GM03348 (cell line): ENCODE data around the gene CUEDC1.
A peak's percentile ranks its signal among the peaks of the same experiment; 100 is the strongest.

Experiments used
- DNase-seq: peaks from one replicate; pipeline ENCODE4 v3.0.0; 2012; ENCODE audit warnings: low spot score

The CUEDC1 gene

GRCh38 chr17:57955183-57955931 lies at the start of gene CUEDC1:
Gene CUEDC1, minus strand, starts transcription at chr17:57955412. Its CDS starts 69,848 bp downstream, at chr17:57885564.
- DNase-seq = peak; percentile 93

- DNase-seq = no peak
Measured at GRCh38 chr17:58004060-58004459, 48.8 kb upstream of the CUEDC1 start.

GRCh38 chr17:58002973-58003372 lies 47.8 kb upstream of the CUEDC1 start:
- no peak for DNase-seq

GRCh38 chr17:58002154-58002948 lies 47.1 kb upstream of the CUEDC1 start:
- DNase-seq = no peak

DNA sequence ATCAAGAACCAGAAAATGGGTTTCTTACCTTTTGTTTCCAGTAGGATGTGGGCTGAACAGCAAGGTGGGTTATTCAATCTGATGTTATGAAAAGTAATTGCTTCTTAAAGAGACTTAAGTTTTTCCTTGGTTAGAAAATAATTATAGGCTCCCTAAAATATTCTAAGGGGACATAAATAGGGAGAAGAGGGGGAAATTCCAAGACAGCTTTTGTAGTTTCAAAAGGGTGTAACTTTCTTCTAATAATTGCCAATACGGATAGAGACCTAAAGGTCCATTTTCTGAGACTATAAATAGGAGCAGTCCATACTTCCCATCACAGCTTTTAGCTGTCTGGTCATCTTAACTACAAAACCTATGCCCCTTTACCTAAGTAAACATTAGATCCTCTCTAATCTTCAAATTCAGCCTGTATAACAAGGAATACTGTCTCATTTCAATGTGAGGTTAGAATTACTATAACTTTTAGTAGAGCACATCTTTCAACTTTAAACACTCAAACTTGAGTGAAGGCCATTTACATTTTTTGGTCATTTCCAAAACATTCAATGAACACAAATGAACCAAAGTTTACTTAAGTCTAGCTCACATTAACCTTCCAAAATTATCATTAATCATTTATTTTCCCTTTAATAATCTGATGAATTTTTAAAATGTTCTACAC lies 46.4 kb upstream of the CUEDC1 start:
- DNase-seq = no peak

DNA sequence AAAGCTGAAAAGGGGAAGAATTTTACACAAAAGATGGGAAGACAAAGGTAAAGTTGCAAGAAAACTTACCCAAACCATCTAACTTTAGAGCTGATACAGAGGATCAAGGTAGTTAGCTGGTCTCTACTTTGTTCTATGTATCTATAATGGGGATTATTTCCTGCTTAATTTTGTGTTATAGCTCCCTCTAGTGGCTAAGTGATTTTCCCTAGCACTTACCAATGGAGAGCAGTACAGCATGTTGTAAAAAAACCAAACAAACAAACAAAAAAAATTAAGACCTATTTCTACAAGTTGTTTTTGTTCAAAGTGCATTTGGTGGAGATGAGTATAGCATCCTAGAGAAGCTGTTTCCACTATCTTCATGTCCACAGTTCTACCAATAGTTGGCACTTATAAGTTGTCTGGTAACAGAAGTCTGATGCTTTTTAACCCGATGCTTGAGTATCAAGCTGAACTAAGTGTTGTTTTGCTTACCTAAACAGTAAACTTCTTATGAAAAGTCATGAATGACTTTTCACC lies 44.3 kb upstream of the CUEDC1 start:
- DNase-seq = peak; percentile 56

DNA sequence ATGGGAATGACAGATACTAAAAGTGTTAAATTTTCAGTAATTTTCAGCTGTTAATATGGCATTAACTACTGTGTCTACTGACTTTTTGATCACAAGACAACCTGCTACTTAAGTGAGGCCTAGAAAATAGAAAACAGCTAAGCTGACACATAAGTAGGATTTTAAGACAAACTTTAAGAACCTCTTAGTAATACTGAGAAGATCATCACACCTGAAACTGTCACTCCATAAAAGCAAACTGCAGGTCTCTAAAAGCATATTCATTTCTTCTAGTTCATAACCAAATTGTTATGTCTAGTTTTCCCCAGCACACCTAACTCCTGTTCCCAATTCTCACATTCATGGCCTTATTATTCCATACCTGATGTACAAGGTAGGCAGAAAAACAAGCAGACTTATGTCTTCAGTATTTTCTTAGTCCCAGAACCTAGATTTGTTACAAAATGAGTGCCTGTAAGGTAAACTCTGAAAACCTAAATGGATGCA lies 43.8 kb upstream of the CUEDC1 start:
- DNase-seq = no peak

DNA sequence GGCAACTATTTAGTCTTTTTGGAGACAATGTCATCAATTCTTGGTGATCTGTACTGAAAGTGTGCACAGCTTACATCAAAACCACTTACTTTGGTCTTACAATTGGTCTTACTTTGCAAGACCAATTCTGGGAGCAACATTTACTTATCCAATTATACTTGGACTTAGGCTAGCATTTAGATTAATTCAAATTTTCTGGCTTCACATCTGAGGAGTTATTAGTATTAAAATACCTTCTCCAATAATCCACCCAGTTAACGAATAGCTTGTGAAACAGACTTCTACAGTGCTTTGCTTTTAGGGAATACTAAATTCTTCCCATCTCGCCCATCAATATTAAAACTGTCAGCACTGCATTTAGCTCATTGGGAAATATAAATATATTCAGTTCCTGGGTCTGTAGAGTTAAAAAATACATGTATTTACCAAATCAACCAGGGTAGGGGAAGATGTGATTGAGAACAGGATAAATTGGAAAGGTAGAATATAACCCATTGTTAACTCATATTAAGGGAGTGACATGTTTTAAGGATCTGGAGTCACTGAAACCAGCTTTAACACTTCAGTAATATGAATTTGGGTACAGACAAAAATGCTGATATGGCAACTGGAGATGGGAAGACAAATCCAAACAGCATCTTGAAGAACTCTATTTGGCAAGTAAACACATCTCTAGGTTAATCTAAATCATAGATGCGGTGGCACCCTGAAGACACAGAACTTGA lies 42.0 kb upstream of the CUEDC1 start:
- DNase-seq = no peak

DNA sequence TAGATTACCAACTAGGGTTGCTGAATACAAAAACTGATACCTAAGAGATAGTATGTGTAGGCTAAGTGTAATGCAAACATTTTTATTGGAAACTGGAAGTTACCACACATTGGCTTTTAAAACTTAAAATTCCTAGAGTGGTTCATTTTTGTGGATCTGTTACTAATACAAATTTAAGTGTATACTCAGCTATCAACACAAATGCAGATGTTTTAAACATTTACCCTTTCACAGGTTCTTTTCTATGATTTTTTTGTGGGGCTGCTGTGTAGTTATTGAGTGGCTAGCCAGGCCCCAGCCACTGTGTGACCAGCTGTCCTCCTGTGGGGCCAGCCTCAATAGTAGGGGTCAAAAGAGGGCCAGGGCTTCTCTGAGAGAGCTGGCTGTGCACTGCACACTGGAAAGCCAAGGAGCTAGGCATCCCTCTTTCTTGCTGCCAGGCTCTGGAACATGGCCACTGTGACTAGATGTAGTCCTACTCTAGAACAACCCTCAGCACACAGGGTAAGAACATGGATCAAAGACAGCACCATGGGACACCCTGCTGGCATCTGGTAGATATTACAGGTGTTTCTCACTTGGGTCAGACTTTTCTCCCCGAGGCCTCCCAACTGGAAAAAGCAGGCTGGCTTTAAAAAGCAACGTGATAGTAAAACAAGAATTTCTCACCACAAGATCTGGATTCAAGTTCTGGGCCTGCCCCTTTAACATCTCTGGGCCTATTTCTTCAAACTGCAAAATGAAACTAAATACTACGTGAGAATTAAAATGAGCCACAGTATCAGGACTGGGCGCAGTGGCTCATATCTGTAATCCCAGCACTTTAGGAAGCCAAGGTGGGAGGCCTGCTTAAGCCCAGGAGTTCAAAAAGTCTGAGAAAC lies 40.1 kb upstream of the CUEDC1 start:
- DNase-seq = peak; percentile 77

GRCh38 chr17:57994436-57994835 lies 39.2 kb upstream of the CUEDC1 start:
- DNase-seq = no peak

DNA sequence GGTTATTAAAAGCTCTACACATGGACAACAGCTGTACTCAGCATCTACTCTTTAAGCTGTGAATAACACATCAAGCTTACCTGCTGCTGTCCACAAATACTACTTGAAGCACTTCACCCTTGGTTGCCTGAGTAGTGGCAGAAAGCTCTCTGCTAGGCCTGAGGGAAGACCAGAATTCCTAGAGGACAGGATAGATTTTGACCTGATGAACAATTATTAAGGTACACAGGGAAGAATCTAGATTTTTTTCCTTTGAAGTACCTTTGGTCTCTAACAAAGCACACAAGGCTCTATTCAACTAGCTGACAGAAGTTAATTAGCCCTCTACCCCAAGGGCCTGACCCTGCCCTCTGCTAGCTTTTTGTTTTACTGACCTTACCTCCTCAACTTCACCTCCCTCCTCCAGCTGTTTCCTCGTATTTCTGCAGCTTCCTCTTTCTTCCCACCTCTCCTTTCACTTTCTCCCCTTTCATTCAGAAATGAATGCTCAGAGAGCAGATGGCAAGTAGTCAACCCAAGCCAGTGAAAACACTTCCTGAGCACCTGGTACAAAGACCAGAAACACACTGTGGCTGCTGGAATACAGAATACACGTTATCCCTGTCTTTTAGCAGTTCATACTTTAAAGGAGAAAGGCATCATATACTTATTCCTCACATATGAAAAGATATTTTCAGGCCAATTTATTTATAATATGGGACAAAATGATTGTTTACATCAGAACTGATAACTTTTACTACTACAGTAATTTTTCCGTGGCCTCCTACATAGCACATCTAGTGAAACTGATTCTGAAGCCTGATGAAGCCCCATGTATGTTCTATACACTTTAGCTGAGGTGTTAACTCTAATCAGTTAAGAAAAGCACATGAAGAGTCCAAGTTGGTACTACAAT lies 38.5 kb upstream of the CUEDC1 start:
- no peak for DNase-seq

- DNase-seq = no peak
Measured at GRCh38 chr17:57991537-57991936, 36.3 kb upstream of the CUEDC1 start.

DNA sequence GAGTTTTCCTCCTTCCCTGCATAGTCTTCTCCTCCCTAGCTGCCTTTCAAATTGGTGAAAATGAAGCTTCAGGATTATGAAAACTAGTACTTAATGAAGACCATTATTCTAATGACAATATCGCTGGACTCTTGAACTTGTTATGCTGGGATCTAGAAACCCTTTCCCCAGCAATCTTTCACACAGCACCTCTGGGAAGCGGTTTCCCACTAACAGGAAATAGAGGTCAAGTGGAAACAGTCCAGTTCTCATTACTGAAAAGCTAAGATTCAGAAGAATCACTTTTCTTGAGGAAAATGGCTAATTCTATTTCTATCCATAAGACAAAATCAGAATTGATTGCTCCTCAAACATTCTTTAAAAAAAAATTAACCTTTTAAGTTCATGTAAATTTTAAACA lies 34.8 kb upstream of the CUEDC1 start:
- no peak for DNase-seq

DNA sequence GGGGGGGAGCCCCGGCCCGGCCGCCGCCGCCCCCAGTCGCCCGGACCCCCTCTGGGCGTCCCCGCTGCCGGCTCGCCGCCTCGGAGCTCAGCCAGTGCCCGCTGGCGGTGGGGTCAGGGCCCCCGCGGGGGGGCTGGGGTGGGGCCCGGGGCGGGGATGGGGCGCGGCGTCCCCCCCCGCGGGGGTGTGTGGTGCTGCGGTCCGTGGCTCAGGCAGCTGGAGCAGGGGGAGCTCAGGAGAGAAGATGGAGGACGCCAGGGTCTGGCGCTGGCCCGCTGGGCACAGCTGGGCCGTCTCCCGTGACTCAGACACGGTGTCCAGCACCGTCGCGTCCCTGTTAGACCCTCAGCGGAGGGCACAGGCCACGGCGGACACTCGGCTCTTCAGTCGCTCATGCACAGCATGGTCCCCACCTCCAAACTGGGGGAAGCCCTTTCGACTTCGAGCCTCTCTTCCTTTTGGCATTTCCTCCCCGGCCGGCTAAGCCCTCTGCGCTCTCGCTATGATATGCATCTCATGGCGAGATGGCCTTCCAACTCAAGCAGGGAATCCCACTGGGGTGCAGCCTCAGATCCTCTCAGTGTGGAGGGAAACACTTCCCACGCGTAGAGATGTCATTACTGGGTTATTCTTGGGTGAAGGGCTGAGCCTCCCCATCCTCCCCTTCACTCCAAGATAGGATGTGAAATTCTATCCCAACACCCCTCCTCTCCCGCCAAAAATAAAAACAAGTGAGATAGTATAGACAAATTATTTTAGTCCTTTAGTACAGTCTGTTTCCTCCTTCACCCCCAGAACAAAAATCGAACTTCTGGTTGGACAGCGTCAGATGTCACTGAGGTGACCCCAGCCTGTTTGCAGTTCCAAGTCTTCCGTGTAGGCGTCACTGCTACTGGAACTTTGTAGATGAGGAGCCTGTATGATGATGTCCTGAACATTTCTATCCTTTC lies 33.4 kb upstream of the CUEDC1 start:
- peak; percentile 94 for DNase-seq

DNA sequence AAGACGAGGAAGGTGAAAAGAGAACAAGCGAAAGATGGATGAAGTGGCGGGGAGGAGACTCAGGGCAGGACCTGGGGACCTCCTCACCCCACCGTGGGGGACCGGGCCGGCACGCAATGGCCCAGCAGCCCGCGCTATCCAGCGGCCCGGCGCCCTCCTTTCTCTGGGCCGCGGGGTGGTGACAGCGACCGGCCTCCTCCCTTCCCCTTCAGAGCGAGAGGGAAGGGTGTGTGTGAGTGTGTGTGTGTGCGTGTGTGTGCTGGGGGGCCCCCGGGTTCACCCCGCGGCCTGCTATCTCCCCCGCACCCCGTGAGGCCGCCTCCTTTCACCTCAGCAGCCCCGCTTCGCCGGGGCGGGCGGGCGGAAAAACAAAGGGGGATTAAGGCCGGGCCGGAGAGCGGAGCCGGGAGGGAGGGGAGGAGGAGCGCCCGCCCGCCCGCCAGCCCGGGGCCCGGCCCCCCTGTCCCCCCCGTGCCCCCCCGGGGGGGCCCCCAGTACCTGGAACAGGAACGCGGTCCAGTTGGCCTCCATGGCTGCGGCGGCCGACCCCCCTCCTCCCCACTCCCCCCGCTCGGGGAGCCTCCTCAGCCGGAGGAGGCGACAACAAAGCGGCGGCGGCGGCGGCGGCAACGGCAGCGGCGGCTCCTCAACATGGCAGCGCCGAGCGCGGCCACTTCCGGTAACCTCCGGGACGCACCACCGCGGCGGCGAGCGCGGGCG lies 32.5 kb upstream of the CUEDC1 start, which contains the start of gene VEZF1:
VEZF1 (minus strand) TSS at position 674 of the 720 bp plus-strand sequence; CDS start at position 531, 143 bp downstream.
- DNase-seq = peak; percentile 89

GRCh38 chr17:57986841-57987580 lies 31.8 kb upstream of the CUEDC1 start:
- peak; percentile 66 for DNase-seq

GRCh38 chr17:57985675-57985974 lies 30.4 kb upstream of the CUEDC1 start:
- peak; percentile 32 for DNase-seq
